Liver (tissue), 3 donors: ENCODE measurements around the gene AP3M1.

ENCODE experiments used
- CTCF ChIP-seq: fragments of 150-350 bp; IDR thresholded peaks from 2 replicates; pipeline ENCODE4 v1.5.1; 2017; ENCODE audit warnings: improper control_type of control experiment, low read depth, low read length; ENCODE audit not compliant: missing input control
- EGR1 ChIP-seq, 2 donors: IDR thresholded peaks; 2 replicates each; pipeline ENCODE4 v1.6.1; 2016 to 2018; ENCODE audit warnings: antibody characterized with exemption in 2 of 2, low read depth in 2 of 2
- YY1 ChIP-seq: IDR thresholded peaks from 2 replicates; pipeline ENCODE4 v1.6.1; 2016; ENCODE audit warnings: antibody characterized with exemption, mild to moderate bottlenecking
- donor health status: healthy.
- donor health status: healthy.

GRCh38 chr10:74120911-74121310 lies 29.7 kb downstream of the AP3M1 start:
- no peak for TF ChIP-seq CTCF
- no peak for TF ChIP-seq YY1
- TF ChIP-seq EGR1 (IDR thresholded peaks at IDR 0.05; ENCODE audit: low read depth in 2 of 2): no peak
